ENCODE data around the gene CHST5.
"Not testable (repeated sequence)": the region's sequence is repeated elsewhere in the genome, so short reads cannot be mapped to it uniquely, and the experiment has no call there.

CHST5 gene

GRCh38 chr16:75550211-75550662, 14.3 kb upstream of the CHST5 start:
- no peak for DNase-seq (ENCODE audit: low read depth in 2 of 2)

- DNase-seq (ENCODE audit: low read depth in 2 of 2), result not testable (repeated sequence)
Measured at GRCh38 chr16:75548456-75548855, 12.5 kb upstream of the CHST5 start.

- no peak for DNase-seq (ENCODE audit: low read depth in 2 of 2)
Measured at GRCh38 chr16:75546293-75546692, 10.4 kb upstream of the CHST5 start.

GRCh38 chr16:75545879-75546278, 10.0 kb upstream of the CHST5 start:
- DNase-seq (ENCODE audit: low read depth in 2 of 2), result not testable (repeated sequence)

GRCh38 chr16:75542462-75542861, 6.6 kb upstream of the CHST5 start:
- DNase-seq (ENCODE audit: low read depth in 2 of 2), result not testable (repeated sequence)

GRCh38 chr16:75541236-75541635, 5.3 kb upstream of the CHST5 start:
- DNase-seq (ENCODE audit: low read depth in 2 of 2), result no peak

GRCh38 chr16:75538882-75539565, 3.1 kb upstream of the CHST5 start:
- not testable (repeated sequence) for DNase-seq (ENCODE audit: low read depth in 2 of 2)

GRCh38 chr16:75537776-75538175, 1.9 kb upstream of the CHST5 start:
- DNase-seq (ENCODE audit: low read depth in 2 of 2), result no peak

GRCh38 chr16:75535211-75535843, 581 bp downstream of the CHST5 start:
- no peak for DNase-seq (ENCODE audit: low read depth in 2 of 2)

GRCh38 chr16:75534560-75535205, 1.2 kb downstream of the CHST5 start:
- DNase-seq (ENCODE audit: low read depth in 2 of 2), result no peak

GRCh38 chr16:75532791-75533190, 3.1 kb downstream of the CHST5 start:
- DNase-seq (ENCODE audit: low read depth in 2 of 2), result no peak

GRCh38 chr16:75532142-75532765, 3.7 kb downstream of the CHST5 start:
- DNase-seq (ENCODE audit: low read depth in 2 of 2), result no peak

- no peak for DNase-seq (ENCODE audit: low read depth in 2 of 2)
Measured at GRCh38 chr16:75529959-75530358, 5.9 kb downstream of the CHST5 start.

- no peak for DNase-seq (ENCODE audit: low read depth in 2 of 2)
Measured at GRCh38 chr16:75529056-75529905, 6.6 kb downstream of the CHST5 start.

GRCh38 chr16:75527825-75528299, 8.0 kb downstream of the CHST5 start:
- DNase-seq (ENCODE audit: low read depth in 2 of 2), result no peak

- DNase-seq (ENCODE audit: low read depth in 2 of 2), result no peak
Measured at GRCh38 chr16:75526032-75526790, 9.7 kb downstream of the CHST5 start.

GRCh38 chr16:75519175-75519574, 16.7 kb downstream of the CHST5 start:
- no peak for DNase-seq (ENCODE audit: low read depth in 2 of 2)

- not testable (repeated sequence) for DNase-seq (ENCODE audit: low read depth in 2 of 2)
Measured at GRCh38 chr16:75516189-75516966, 19.5 kb downstream of the CHST5 start.

GRCh38 chr16:75514296-75514695, 21.6 kb downstream of the CHST5 start:
- DNase-seq (ENCODE audit: low read depth in 2 of 2), result no peak

GRCh38 chr16:75506574-75506973, 29.3 kb downstream of the CHST5 start:
- no peak for DNase-seq (ENCODE audit: low read depth in 2 of 2)

Measured in stimulated activated CD8-positive, alpha-beta memory T cell treated with anti-CD3 and anti-CD28 coated beads, Interleukin-2, amount 100 ng/mL, for 1 hour (primary cell).